Stomach (tissue), 9 donors: ENCODE measurements around the gene PXYLP1. TPM values are rescaled to one million over a fixed set of nuclear protein-coding genes. Genes with fewer than 3 reads are reported as not detected.

Experiments
- DNase-seq, 2 donors: peaks; one replicate each; pipeline versions ENCODE4 v3.0.0 to v3.0.0-alpha.2; 2013 to 2019
- H3K27ac ChIP-seq, 5 donors: fragments of 200-600 bp in 4 of 5; sonication (generic) in 4 of 5; one replicate each; pipeline ENCODE4 v1.5.1; 2013 to 2019; ENCODE audit warnings: mild to moderate bottlenecking in 1 of 5, moderate library complexity in 1 of 5
- H3K27me3 ChIP-seq, 3 donors: fragments of 200-600 bp; sonication (generic); one replicate each; pipeline ENCODE4 v1.5.1; 2017 to 2019; ENCODE audit warnings: mixed run types in 1 of 3
- H3K36me3 ChIP-seq, 4 donors: fragments of 200-600 bp; sonication (generic); 1 replicate in 3 of 4; 2 replicates in 1 of 4; pipeline ENCODE4 v1.5.1; 2016 to 2019
- H3K4me1 ChIP-seq, 4 donors: fragments of 200-600 bp; sonication (generic); one replicate each; pipeline ENCODE4 v1.5.1; 2016 to 2019
- H3K4me3 ChIP-seq, 4 donors: fragments of 200-600 bp; sonication (generic) in 3 of 4; one replicate each; pipeline ENCODE4 v1.5.1; 2016 to 2019; ENCODE audit warnings: mild to moderate bottlenecking in 1 of 4
- H3K9me3 ChIP-seq, 4 donors: fragments of 200-600 bp; sonication (generic); one replicate each; pipeline ENCODE4 v1.5.1; 2016 to 2019
- EP300 ChIP-seq: sonication (generic); formaldehyde crosslinking; IDR thresholded peaks from one replicate; pipeline ENCODE4 v1.6.1; 2017; ENCODE audit warnings: antibody characterized with exemption
- POLR2A ChIP-seq, 4 donors: fragments of 450-650 bp; IDR thresholded peaks; one replicate each; pipeline ENCODE4 v1.6.1; 2016; ENCODE audit warnings: antibody characterized with exemption in 4 of 4, control low read depth in 2 of 4, mild to moderate bottlenecking in 1 of 4, moderate library complexity in 1 of 4
- POLR2AphosphoS5 ChIP-seq, 3 donors: sonication (generic); formaldehyde crosslinking; IDR thresholded peaks; one replicate each; pipeline ENCODE4 v1.6.1; 2016; ENCODE audit warnings: antibody characterized with exemption in 3 of 3
- WGBS, 5 donors: extraction: QIAGEN DNeasy Blood & Tissue Kit in 3 of 5; methylation state at CpG; one replicate each; pipeline versions ENCODE4 v1.1.5 to v1.1.7; 2013 to 2018; 5-methylcytosine and 5-hydroxymethylcytosine counted together
- intact Hi-C: fragments of 100-400 bp; cut with DNase I; formaldehyde crosslinking; loops from one replicate; pipeline ENCODE4 v1.15.1; 2023; ENCODE audit warnings: low total_unique reads
- polyA plus RNA-seq, 3 donors: library from polyadenylated mRNA; stranded (reverse); fragments of 200-250 nt; gene quantifications; one replicate each; pipeline ENCODE4 v1.2.3, GENCODE V29; 2013
- total RNA-seq, 5 donors: library from RNA; depleted of rRNA; stranded (reverse); fragments of >200 nt; gene quantifications; one replicate each; pipeline versions ENCODE4 v1.1.0 to v1.2.3, GENCODE V29; 2014 to 2016
- TF ChIP-seq, protein P1 (sequence below), 7 experiments: fragments of 450-650 bp in 4 of 7; fragments of 200-600 bp in 3 of 7; sonication (generic) in 3 of 7; IDR thresholded peaks; one replicate each; pipeline ENCODE4 v1.5.1; 2016 to 2019; ENCODE audit warnings: antibody characterized with exemption in 7 of 7, control low read depth in 2 of 7, mild to moderate bottlenecking in 1 of 7
- donor health status: healthy with polysubstance abuse.
- donor health status: Bipolar disorder and iron deficiency.
- donor health status: healthy.

PXYLP1 gene
- total and polyA plus RNA-seq, 8 donors = 0.58 to 24.8 (median 3.8) TPM

DNA sequence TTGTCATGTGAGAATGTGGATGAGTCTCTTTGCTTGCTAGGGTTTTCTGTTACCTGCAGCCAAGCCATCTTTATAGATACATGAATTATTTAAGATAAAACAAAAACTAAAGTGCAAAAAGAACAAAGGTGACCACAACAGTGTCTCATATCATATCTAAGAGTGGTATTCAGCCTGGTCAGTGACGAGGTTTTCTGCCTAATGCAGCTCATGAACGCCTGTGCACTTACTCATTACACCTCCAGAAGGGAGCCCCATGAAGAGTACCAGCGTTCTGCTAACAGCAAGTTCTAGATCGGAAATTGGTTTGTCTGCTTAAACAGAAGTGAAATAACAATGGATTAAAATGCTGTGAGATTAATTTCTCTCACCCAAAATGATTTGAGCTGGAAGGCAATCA is 19.2 kb downstream of the PXYLP1 start:
- H3K36me3 ChIP-seq = no peaks in the 10 kb centered on the region
- no peaks in the 10 kb centered on the region for H3K4me1 ChIP-seq
- no peaks in the 10 kb centered on the region for H3K9me3 ChIP-seq
- TF ChIP-seq EP300 (no peak), POLR2AphosphoS5 (IDR thresholded peaks at IDR 0.05) (no peak), POLR2A (IDR thresholded peaks at IDR 0.05) (no peak)
- TF ChIP-seq, protein P1, sequence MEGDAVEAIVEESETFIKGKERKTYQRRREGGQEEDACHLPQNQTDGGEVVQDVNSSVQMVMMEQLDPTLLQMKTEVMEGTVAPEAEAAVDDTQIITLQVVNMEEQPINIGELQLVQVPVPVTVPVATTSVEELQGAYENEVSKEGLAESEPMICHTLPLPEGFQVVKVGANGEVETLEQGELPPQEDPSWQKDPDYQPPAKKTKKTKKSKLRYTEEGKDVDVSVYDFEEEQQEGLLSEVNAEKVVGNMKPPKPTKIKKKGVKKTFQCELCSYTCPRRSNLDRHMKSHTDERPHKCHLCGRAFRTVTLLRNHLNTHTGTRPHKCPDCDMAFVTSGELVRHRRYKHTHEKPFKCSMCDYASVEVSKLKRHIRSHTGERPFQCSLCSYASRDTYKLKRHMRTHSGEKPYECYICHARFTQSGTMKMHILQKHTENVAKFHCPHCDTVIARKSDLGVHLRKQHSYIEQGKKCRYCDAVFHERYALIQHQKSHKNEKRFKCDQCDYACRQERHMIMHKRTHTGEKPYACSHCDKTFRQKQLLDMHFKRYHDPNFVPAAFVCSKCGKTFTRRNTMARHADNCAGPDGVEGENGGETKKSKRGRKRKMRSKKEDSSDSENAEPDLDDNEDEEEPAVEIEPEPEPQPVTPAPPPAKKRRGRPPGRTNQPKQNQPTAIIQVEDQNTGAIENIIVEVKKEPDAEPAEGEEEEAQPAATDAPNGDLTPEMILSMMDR (IDR thresholded peaks at IDR 0.05) = no peak
- WGBS, 5 donors = 87 to 96% (median 93%) methylated on average over 4 of the region's 4 CpGs
- intact Hi-C loops = no loop called here
- no peak for DNase-seq
- no peaks in the 10 kb centered on the region for H3K27me3 ChIP-seq
- H3K4me3 ChIP-seq = no peak overlapping the region
- no peak overlapping the region for H3K27ac ChIP-seq

DNA sequence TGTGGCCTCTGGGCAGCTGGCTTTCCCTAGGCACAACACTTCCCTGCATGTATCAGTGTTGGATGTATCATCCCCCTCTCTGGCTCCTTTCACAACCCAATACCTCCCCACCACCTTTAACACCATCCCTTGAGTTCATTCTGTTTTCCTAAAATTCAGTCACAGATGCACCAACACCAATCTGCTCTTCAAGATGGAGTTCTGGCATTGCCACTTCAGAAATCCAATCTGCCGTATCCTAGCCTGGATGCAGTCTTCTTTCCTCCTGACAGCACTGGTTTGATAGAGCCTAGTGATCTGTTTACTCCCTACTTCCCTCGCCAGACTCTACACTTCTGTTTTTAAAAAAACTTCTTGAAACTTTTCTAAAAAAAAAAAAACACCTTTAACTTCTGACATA is 21.7 kb downstream of the PXYLP1 start:
- Histone ChIP-seq H3K4me1 (no peaks in the 10 kb centered on the region), H3K36me3 (no peaks in the 10 kb centered on the region), H3K9me3 (no peaks in the 10 kb centered on the region), H3K27me3 (no peaks in the 10 kb centered on the region), H3K4me3 (no peak overlapping the region), H3K27ac (no peak overlapping the region)
- intact Hi-C loops = no loop called here
- TF ChIP-seq, protein P1 (IDR thresholded peaks at IDR 0.05) = no peak
- no peak for TF ChIP-seq POLR2A (IDR thresholded peaks at IDR 0.05)
- TF ChIP-seq POLR2AphosphoS5 (IDR thresholded peaks at IDR 0.05) = no peak
- no peak for TF ChIP-seq EP300
- no peak for DNase-seq
- WGBS, 5 donors = 88 to 97% (median 92%) methylated on average over 2 of the region's 2 CpGs

DNA sequence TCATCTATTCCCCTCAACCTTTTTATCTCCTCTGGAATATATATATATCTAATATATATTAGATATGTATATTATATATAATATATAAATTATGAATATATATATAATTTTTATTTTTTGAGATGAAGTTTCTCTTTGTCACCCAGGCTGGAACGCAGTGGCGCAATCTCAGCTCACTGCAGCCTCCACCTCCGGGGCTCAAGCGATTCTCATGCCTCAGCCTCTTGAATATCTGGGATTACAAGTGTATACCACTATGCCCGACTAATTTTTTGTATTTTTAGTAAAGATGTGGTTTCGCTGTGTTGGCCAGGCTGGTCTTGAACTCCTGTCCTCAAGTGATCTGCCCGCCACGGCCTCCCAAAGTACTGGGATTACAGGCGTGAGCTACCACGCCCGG is 22.2 kb downstream of the PXYLP1 start:
- TF ChIP-seq POLR2A (IDR thresholded peaks at IDR 0.05) (no peak), POLR2AphosphoS5 (IDR thresholded peaks at IDR 0.05) (no peak), EP300 (no peak)
- TF ChIP-seq, protein P1 (IDR thresholded peaks at IDR 0.05) = no peak
- Histone ChIP-seq H3K4me1 (no peaks in the 10 kb centered on the region), H3K27ac (no peak overlapping the region), H3K36me3 (no peaks in the 10 kb centered on the region), H3K27me3 (no peaks in the 10 kb centered on the region), H3K4me3 (no peak overlapping the region), H3K9me3 (no peaks in the 10 kb centered on the region)
- WGBS, 5 donors = 96 to 97% (median 96%) methylated on average over 11 of the region's 11 CpGs
- intact Hi-C loops = no loop called here
- no peak for DNase-seq

DNA sequence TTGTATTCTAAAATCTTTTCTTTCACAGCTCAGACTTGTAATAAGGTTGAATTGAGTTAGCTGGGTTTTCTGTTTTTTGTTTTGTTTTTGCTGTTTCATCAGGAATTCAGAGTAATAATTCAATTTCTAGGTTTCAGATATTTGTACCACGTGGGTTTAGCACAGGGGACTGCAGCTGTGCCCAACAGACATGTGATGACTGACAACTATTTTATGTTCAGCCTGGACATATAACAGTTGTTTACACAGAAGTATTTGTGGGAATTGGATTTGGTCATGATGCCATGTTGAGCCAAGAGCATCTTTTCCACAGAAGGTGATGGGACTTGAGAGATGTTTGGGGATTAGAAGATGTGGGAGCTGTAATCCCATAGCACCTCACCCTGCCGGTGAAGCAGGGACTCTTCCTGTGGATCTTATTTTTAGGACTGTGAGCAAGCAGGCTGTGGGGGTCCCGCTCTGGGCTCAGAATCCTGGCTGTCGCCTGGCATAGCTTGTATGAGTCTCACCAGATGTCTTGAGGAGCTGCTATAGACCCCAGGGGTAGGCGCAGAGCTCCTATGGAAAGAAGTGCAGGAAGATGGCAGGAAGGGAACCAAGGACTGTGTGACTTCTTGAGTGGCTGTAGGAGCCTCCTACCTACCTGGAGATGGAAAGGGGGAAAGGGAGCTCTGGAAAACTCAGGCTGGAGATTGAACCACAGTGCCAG is 23.7 kb downstream of the PXYLP1 start:
- H3K27me3 ChIP-seq = no peaks in the 10 kb centered on the region
- TF ChIP-seq EP300 = no peak
- H3K27ac ChIP-seq = no peak overlapping the region
- WGBS, 5 donors = 85 to 93% (median 89%) methylated on average over 5 of the region's 5 CpGs
- DNase-seq = no peak
- no peaks in the 10 kb centered on the region for H3K9me3 ChIP-seq
- intact Hi-C loops = no loop called here
- no peak overlapping the region for H3K4me3 ChIP-seq
- H3K36me3 ChIP-seq = peaks cover 0 to 3% (median under 1%) of the 10 kb centered on the region in 4 donors
- H3K4me1 ChIP-seq = no peaks in the 10 kb centered on the region

DNA sequence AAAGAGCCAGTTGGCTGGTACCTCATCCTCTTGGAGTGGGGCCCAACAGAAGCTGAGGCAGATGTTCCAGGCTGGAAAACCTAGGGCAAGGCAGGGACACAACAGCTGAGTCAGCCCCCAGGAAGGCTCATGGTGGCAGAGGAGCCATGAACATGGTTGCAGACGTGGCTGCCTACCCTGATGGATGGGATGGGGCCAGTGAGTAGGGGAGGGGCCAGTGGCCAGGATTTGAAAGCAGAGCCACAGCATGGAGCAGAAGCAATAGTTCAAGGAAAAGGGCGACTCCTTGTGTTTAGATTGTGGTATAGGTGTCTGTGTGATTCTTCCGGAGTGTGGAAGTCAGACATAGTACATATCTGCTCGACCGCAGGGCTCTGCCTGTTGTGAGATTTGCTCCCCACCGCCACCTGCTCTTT is 24.2 kb downstream of the PXYLP1 start:
- Histone ChIP-seq H3K4me3 (no peak overlapping the region), H3K4me1 (no peaks in the 10 kb centered on the region), H3K27ac (no peak overlapping the region), H3K9me3 (no peaks in the 10 kb centered on the region), H3K27me3 (no peaks in the 10 kb centered on the region), H3K36me3 (peaks cover 0 to 9% (median 6%) of the 10 kb centered on the region in 4 donors)
- 61 to 83% (median 68%) methylated on average over 6 of the region's 6 CpGs for WGBS, 5 donors
- intact Hi-C loops = no loop called here
- no peak for TF ChIP-seq POLR2AphosphoS5 (IDR thresholded peaks at IDR 0.05)
- TF ChIP-seq, protein P1 (IDR thresholded peaks at IDR 0.05) = peak in 1 of 7 experiments; percentile 21
- TF ChIP-seq POLR2A (IDR thresholded peaks at IDR 0.05) = no peak
- DNase-seq = peak in 1 of 2 donors; percentile 48
